Activated CD8-positive, alpha-beta memory T cell treated with anti-CD3 and anti-CD28 coated beads for 1 hour (primary cell): ENCODE results near the gene ZDHHC11.
"Not testable (repeated sequence)": the region's sequence is repeated elsewhere in the genome, so short reads cannot be mapped to it uniquely, and the experiment has no call there.

Experiments
- DNase-seq, 2 donors: peaks; one replicate each; pipeline ENCODE4 v3.0.0-alpha.2; 2020; ENCODE audit warnings: low read depth in 1 of 2; ENCODE audit errors: extremely low read depth in 1 of 2

ZDHHC11 gene

DNA sequence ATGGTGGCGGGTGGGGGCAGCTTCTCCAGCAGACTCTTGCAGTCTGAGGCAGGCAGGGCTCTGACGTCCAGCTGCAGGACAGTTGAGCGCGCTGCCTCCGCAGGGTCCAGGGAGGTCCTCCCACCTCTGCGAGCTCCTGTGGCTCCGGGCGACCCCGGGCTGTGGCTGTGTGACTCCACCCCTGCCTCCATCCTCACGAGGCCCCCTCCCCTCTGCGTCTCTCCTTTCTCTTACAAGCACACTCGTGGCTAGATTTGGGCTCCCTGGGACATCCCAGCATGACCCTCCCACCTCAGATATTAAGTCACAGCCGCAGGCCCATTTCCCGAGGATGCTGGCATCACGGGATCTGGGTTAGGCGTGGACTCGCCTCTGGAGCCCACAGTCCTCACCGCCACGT, 100.6 kb downstream of the ZDHHC11 start:
- DNase-seq = not testable (repeated sequence)

DNA sequence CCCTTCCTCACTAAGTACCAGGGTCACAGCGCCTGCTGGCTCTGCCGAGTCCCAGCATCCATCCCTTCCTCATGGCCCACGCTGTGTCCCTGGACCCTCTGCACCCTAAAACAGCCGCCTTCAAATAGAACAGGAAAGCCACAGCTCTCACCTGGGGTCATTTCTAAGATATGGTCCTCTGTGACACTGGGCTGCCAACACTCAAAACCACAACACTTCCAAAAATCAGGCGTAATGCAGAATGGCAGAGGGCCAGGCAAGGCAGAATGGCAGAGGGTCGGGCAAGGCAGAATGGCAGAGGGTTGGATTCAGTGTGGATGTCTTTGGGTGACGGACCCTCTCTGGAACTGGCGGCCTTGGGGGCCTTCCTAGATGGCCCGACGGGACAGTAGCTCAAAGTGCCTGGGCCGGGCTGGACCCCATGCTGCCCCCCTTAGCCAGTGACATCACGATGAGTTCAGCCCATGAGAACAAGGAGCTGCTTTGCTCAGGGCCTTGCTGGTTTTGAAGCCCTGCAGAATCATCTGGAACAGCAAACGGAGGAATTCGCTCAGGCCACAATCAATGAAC, 101.6 kb downstream of the ZDHHC11 start:
- no peak for DNase-seq

DNA sequence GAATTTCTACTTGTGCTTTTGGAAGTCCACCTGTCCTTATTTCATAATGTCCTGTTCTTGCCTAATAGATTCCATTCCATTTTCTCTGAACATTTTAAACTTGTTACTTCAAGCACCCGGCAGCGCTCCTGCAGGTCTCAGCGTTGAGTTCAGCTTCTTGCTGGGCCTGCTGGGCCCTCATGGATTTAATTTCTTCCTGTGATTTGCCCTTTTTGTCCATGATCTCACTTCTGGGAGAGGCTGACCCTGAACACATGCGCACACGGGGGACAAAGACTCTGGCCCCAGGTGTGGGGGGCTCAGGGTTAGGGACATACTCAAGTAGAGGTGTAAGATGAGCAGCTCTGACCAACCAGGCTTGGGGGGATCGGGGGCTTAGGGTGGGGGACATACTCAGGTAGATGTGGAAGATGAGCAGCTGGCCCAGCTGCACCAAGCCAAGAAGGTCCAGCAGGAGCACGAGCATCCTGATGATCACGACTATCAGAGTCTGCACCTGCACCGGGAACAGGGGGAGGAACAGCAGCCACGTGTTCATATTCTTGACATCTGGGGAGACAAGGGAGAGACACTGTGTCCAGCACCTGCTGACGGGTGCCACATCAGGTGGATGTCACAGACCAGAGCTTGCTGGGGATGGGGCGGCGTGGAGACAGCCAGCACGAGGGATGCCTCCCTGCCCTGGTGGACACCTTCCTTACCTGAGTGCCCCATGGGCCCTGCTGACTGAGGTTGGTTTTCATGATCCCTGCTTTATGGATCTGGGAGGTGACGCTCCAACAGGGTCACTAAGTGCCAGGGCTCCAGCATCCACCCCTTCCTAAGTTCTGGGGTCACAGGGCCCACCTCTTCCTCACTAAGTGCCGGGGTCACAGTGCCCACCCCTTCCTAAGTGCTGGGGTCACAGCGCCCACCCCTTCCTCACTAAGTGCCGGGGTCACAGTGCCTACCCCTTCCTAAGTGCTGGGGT, 102.5 kb downstream of the ZDHHC11 start:
- DNase-seq = not testable (repeated sequence)

DNA sequence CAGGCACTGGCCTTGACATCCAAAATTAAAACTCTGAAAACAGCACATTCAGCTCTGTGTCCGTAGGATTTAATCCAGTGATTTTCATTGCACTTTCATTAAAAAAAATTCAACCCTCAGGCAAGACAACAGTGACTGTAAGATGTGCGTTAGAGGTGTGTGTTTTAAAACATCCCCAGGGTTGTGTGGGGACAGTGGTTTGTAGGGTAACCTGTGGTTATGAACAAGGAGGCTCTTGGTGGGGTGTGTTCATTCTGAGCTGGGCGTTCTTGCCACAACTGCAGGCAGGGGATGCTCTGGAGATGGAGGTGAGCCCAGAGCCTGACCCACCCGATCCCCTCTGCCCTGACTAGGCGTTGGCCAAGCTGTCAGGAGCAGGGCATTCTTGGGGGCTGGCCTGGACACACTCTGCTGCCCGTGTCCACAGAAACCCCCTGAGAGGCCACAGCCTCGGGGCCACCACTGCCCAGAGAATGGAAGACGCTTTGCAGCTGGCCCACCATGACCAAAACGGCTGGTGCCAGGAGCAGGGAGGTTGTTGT, 103.4 kb downstream of the ZDHHC11 start:
- not testable (repeated sequence) for DNase-seq

DNA sequence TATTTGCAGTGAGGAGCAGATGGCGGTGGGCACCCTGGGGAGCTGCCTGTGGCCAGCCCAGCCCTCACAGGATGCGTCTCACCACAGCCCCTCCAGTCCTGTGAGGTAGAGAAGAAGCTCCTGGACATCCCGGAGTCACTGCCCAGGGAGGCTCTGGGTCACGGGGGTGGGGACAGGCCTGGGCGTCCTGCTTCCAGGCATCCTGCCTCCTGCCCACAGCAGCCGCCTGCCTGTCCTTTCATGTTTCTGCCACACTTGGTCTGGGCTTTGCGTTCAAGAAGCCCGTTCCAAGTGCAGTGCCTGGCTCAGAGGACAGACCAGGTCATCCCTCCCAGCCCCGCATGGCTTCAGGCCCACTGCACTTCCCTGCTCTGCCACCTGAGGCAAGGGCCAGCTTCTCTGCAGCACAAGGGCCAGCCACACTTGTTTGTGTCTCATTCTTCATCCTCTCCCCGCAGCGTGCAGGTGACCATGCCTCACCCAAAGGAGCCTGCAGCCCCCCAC, 104.5 kb downstream of the ZDHHC11 start:
- DNase-seq = no peak
